ENCODE results near the gene GABRD. TPM values are rescaled to one million over a fixed set of nuclear protein-coding genes. Genes with fewer than 3 reads are reported as not detected.
"Not testable (repeated sequence)": the region's sequence is repeated elsewhere in the genome, so short reads cannot be mapped to it uniquely, and the experiment has no call there.

GABRD gene
- total and polyA plus RNA-seq, 12 donors, result 0.30 to 1.1 (median 0.49) TPM; not detected in 2

GRCh38 chr1:1979482-1980165 lies 39.5 kb upstream of the GABRD start:
- H3K4me1 ChIP-seq, result no peaks in the 10 kb centered on the region
- DNase-seq (no peak), ATAC-seq (no peak)
- H3K4me3 ChIP-seq, result no peak overlapping the region
- H3K36me3 ChIP-seq, result no peaks in the 10 kb centered on the region
- H3K27me3 ChIP-seq, result peaks cover 0 to 17% (median 0%) of the 10 kb centered on the region in 7 donors
- intact Hi-C loops (cut with DNase I), result no loop called here
- TF ChIP-seq CTCF (IDR thresholded peaks at IDR 0.05), result no peak
- 94 to 96% methylated on average over 53 to 61 of the region's 61 CpGs for WGBS, 2 donors
- no peaks in the 10 kb centered on the region for H3K9me3 ChIP-seq
- H3K27ac ChIP-seq, result no peak overlapping the region

- no peak for DNase-seq
- H3K4me1 ChIP-seq, result no peaks in the 10 kb centered on the region
- WGBS, 2 donors, result 93 to 95% methylated on average over 42 of the region's 42 CpGs
- H3K27me3 ChIP-seq, result peaks cover 0 to 11% (median 0%) of the 10 kb centered on the region in 7 donors
- H3K4me3 ChIP-seq, result no peak overlapping the region
- H3K9me3 ChIP-seq, result no peaks in the 10 kb centered on the region
- H3K27ac ChIP-seq, result no peak overlapping the region
- TF ChIP-seq CTCF (IDR thresholded peaks at IDR 0.05), result no peak
- no peak for ATAC-seq
- intact Hi-C loops (cut with DNase I), result no loop called here
- H3K36me3 ChIP-seq, result no peaks in the 10 kb centered on the region
Observed at GRCh38 chr1:1980467-1981141, 38.5 kb upstream of the GABRD start.

GRCh38 chr1:1981142-1981500 lies 38.0 kb upstream of the GABRD start:
- DNase-seq, result no peak
- no peak for TF ChIP-seq CTCF (IDR thresholded peaks at IDR 0.05)
- intact Hi-C loops (cut with DNase I), result no loop called here
- ATAC-seq, result no peak
- H3K36me3 ChIP-seq, result no peaks in the 10 kb centered on the region
- 93 to 97% methylated on average over 26 of the region's 26 CpGs for WGBS, 2 donors
- H3K27me3 ChIP-seq, result peaks cover 0 to 12% (median 2%) of the 10 kb centered on the region in 7 donors
- no peak overlapping the region for H3K27ac ChIP-seq
- H3K9me3 ChIP-seq, result no peaks in the 10 kb centered on the region
- no peaks in the 10 kb centered on the region for H3K4me1 ChIP-seq
- H3K4me3 ChIP-seq, result no peak overlapping the region

GRCh38 chr1:1981631-1982327 lies 37.4 kb upstream of the GABRD start:
- H3K36me3 ChIP-seq; H3K4me1 ChIP-seq; H3K9me3 ChIP-seq; H3K4me3 ChIP-seq; ATAC-seq; H3K27ac ChIP-seq; intact Hi-C loops (cut with DNase I); DNase-seq: not testable (repeated sequence)
- H3K27me3 ChIP-seq, result peaks cover 0 to 18% (median 7%) of the 10 kb centered on the region in 7 donors
- 89 to 98% methylated on average over 68 to 69 of the region's 73 CpGs for WGBS, 2 donors
